ENCODE data around the gene ATXN7.

Gene ATXN7

GRCh38 chr3:63863150-63864007 lies at the start of gene ATXN7, which contains the start of gene THOC7:
ATXN7 (plus strand) TSS chr3:63863867; CDS start chr3:63912599, 48,732 bp downstream.
THOC7 (minus strand) TSS chr3:63863805; CDS start chr3:63863790, 15 bp downstream.
- peak; percentile 47 for DNase-seq (ENCODE audit: low read depth)
- no peak for TF ChIP-seq CTCF (IDR thresholded peaks at IDR 0.05; ENCODE audit: low read length, missing control alignments)
- H3K4me3 ChIP-seq (replicated peaks; ENCODE audit: low read depth, low read length), result peak within 1 kb of the TSS; percentile 81

- H3K4me3 ChIP-seq (replicated peaks; ENCODE audit: low read depth, low read length), result no peak overlapping the region
- peak; percentile 36 for DNase-seq (ENCODE audit: low read depth)
- no peak for TF ChIP-seq CTCF (IDR thresholded peaks at IDR 0.05; ENCODE audit: low read length, missing control alignments)
These were observed 49.4 kb upstream of the ATXN7 start for GRCh38 chr3:63814237-63814636.

- no peak overlapping the region for H3K4me3 ChIP-seq (replicated peaks; ENCODE audit: low read depth, low read length)
- no peak for TF ChIP-seq CTCF (IDR thresholded peaks at IDR 0.05; ENCODE audit: low read length, missing control alignments)
- DNase-seq (ENCODE audit: low read depth), result no peak
These were observed 46.4 kb upstream of the ATXN7 start for GRCh38 chr3:63817225-63817624.

GRCh38 chr3:63818282-63819150 lies 45.2 kb upstream of the ATXN7 start:
- H3K4me3 ChIP-seq (replicated peaks; ENCODE audit: low read depth, low read length), result no peak overlapping the region
- DNase-seq (ENCODE audit: low read depth), result peak; percentile 77
- TF ChIP-seq CTCF (IDR thresholded peaks at IDR 0.05; ENCODE audit: low read length, missing control alignments), result peak; percentile 84

GRCh38 chr3:63819151-63819398 lies 44.6 kb upstream of the ATXN7 start, which contains the start of gene C3orf49:
C3orf49 (plus strand) TSS chr3:63819299; CDS start chr3:63819472, 173 bp downstream.
- no peak for DNase-seq (ENCODE audit: low read depth)
- no peak for TF ChIP-seq CTCF (IDR thresholded peaks at IDR 0.05; ENCODE audit: low read length, missing control alignments)
- no peak within 1 kb of the TSS for H3K4me3 ChIP-seq (replicated peaks; ENCODE audit: low read depth, low read length)

GRCh38 chr3:63824309-63824708 lies 39.4 kb upstream of the ATXN7 start:
- DNase-seq (ENCODE audit: low read depth), result peak; percentile 20
- H3K4me3 ChIP-seq (replicated peaks; ENCODE audit: low read depth, low read length), result no peak overlapping the region
- TF ChIP-seq CTCF (IDR thresholded peaks at IDR 0.05; ENCODE audit: low read length, missing control alignments), result no peak
